GM23338 (cell line): ENCODE data around the gene KIF18A. TPM values are rescaled to one million over a fixed set of nuclear protein-coding genes. Genes with fewer than 3 reads are reported as not detected.

ENCODE experiments used
- ATAC-seq: fragments of 200-7000 bp; cut with Tn5 transposase; 3 replicates; pipeline ENCODE4 v1.9.1; 2020
- DNase-seq: peaks from one replicate; pipeline ENCODE4 v3.0.0-alpha.2; 2015; ENCODE audit warnings: low spot score
- H2AFZ ChIP-seq: fragments of 200-600 bp; sonication (generic); 2 replicates; pipeline ENCODE4 v1.8.0; 2016; ENCODE audit warnings: antibody characterized with exemption, mild to moderate bottlenecking, moderate library complexity
- H3F3A ChIP-seq: fragments of 200-600 bp; sonication (generic); replicated peaks from 2 replicates; pipeline ENCODE4 v1.8.0; 2017; ENCODE audit warnings: antibody characterized with exemption, mixed run types, low read depth
- H3K27ac ChIP-seq: fragments of 200-600 bp; sonication (generic); 2 replicates; pipeline ENCODE4 v1.6.1; 2016; ENCODE audit warnings: low read depth
- H3K27me3 ChIP-seq: fragments of 200-600 bp; sonication (generic); 2 replicates; pipeline ENCODE4 v1.8.0; 2016; ENCODE audit warnings: mild to moderate bottlenecking, mixed run types, moderate library complexity; ENCODE audit not compliant: insufficient read depth
- H3K36me3 ChIP-seq: fragments of 200-600 bp; sonication (generic); 2 replicates; pipeline ENCODE4 v1.8.0; 2016; ENCODE audit warnings: mild to moderate bottlenecking; ENCODE audit not compliant: insufficient read depth
- H3K4me1 ChIP-seq: fragments of 200-600 bp; sonication (generic); 2 replicates; pipeline ENCODE4 v1.8.0; 2016; ENCODE audit warnings: mild to moderate bottlenecking, moderate library complexity; ENCODE audit not compliant: insufficient read depth
- H3K4me2 ChIP-seq: fragments of 200-600 bp; sonication (generic); 2 replicates; pipeline ENCODE4 v1.7.1; 2017; ENCODE audit warnings: mixed run types
- H3K4me3 ChIP-seq: fragments of 200-600 bp; sonication (generic); 2 replicates; pipeline ENCODE4 v1.6.1; 2016; ENCODE audit warnings: mixed run types
- H3K79me2 ChIP-seq: fragments of 200-600 bp; sonication (generic); replicated peaks from 2 replicates; pipeline ENCODE4 v1.8.0; 2017; ENCODE audit warnings: mild to moderate bottlenecking; ENCODE audit not compliant: insufficient read depth
- H3K9me2 ChIP-seq: fragments of 200-600 bp; sonication (generic); 2 replicates; pipeline ENCODE4 v1.8.0; 2017; ENCODE audit not compliant: insufficient read depth
- H4K20me1 ChIP-seq: fragments of 200-600 bp; sonication (generic); replicated peaks from 2 replicates; pipeline ENCODE4 v1.8.0; 2017; ENCODE audit warnings: mild to moderate bottlenecking; ENCODE audit not compliant: insufficient read depth
- H3K27ac Mint-ChIP-seq: 2 replicates; pipeline ENCODE4 v1.8.0; 2020; ENCODE audit warnings: inconsistent platforms, mild to moderate bottlenecking, moderate library complexity, mixed read lengths
- H3K27me3 Mint-ChIP-seq: 3 replicates; pipeline ENCODE4 v1.8.0; 2022; ENCODE audit warnings: low read depth, mild to moderate bottlenecking, moderate library complexity, mixed read lengths, inconsistent platforms; ENCODE audit not compliant: insufficient read depth, poor library complexity
- H3K36me3 Mint-ChIP-seq: 3 replicates; pipeline ENCODE4 v1.8.0; 2021; ENCODE audit warnings: low read depth, mild to moderate bottlenecking, inconsistent platforms, moderate library complexity, mixed read lengths
- H3K4me1 Mint-ChIP-seq: 3 replicates; pipeline ENCODE4 v1.8.0; 2020; ENCODE audit warnings: mild to moderate bottlenecking, inconsistent platforms, mixed read lengths
- H3K4me3 Mint-ChIP-seq: 3 replicates; pipeline ENCODE4 v1.8.0; 2021; ENCODE audit warnings: moderate library complexity, mild to moderate bottlenecking, inconsistent platforms, mixed read lengths
- H3K9me3 Mint-ChIP-seq: 3 replicates; pipeline ENCODE4 v1.8.0; 2020; ENCODE audit warnings: moderate library complexity, mild to moderate bottlenecking, inconsistent platforms, mixed read lengths
- CREB1 ChIP-seq: fragments of 250-450 bp; sonication (Bioruptor Pico); IDR thresholded peaks from 2 replicates; pipeline ENCODE4 v1.5.0; 2020; ENCODE audit warnings: low read depth, mild to moderate bottlenecking, moderate library complexity
- CTCF ChIP-seq, 2 experiments: fragments of 200-600 bp in 1 of 2; sonication (generic) in 1 of 2; conservative IDR thresholded peaks; 2 replicates each; pipeline versions ENCODE4 v1.5.1 to v1.6.1; 2016 to 2017; ENCODE audit warnings: antibody characterized with exemption in 2 of 2, low read depth in 2 of 2, mild to moderate bottlenecking in 2 of 2, moderate library complexity in 1 of 2
- ETS1 ChIP-seq: IDR thresholded peaks from 2 replicates; pipeline ENCODE4 v1.6.1; 2016; ENCODE audit warnings: antibody characterized with exemption
- EZH2 ChIP-seq: fragments of 200-600 bp; sonication (generic); IDR thresholded peaks from one replicate; pipeline ENCODE4 v1.8.0; 2017; ENCODE audit warnings: antibody characterized with exemption, mild to moderate bottlenecking, low read depth; ENCODE audit not compliant: unreplicated experiment
- EZH2phosphoT487 ChIP-seq: fragments of 200-600 bp; sonication (generic); IDR thresholded peaks from one replicate; pipeline ENCODE4 v1.8.1; 2018; ENCODE audit warnings: antibody characterized with exemption; ENCODE audit not compliant: unreplicated experiment
- JUNB ChIP-seq: IDR thresholded peaks from one replicate; pipeline ENCODE4 v1.6.1; 2016; ENCODE audit warnings: antibody characterized with exemption; ENCODE audit not compliant: unreplicated experiment
- NANOG ChIP-seq: IDR thresholded peaks from 2 replicates; pipeline ENCODE4 v1.6.1; 2016; ENCODE audit warnings: antibody characterized with exemption, borderline replicate concordance
- POLR2AphosphoS5 ChIP-seq: IDR thresholded peaks from 2 replicates; pipeline ENCODE4 v1.6.1; 2016; ENCODE audit warnings: antibody characterized with exemption, low read depth
- REST ChIP-seq: IDR thresholded peaks from one replicate; pipeline ENCODE4 v1.6.1; 2018; ENCODE audit warnings: antibody characterized with exemption; ENCODE audit not compliant: unreplicated experiment
- STAT1 ChIP-seq: IDR thresholded peaks from one replicate; pipeline ENCODE4 v1.6.1; 2016; ENCODE audit warnings: antibody characterized with exemption; ENCODE audit not compliant: unreplicated experiment
- ZNF114 ChIP-seq: fragments of 250-450 bp; sonication (Bioruptor Pico); IDR thresholded peaks from 2 replicates; pipeline ENCODE4 v1.5.0; 2020; ENCODE audit warnings: mild to moderate bottlenecking, moderate library complexity
- ZNF331 ChIP-seq: fragments of 250-450 bp; sonication (Bioruptor Pico); IDR thresholded peaks from 2 replicates; pipeline ENCODE4 v1.5.0; 2020; ENCODE audit warnings: low read depth, mild to moderate bottlenecking, moderate library complexity
- polyA plus RNA-seq: library from polyadenylated mRNA; unstranded; fragments of >200 nt; fragmentation: Nextera tagmentation; extraction: Ambion mirVana; gene quantifications from 2 replicates; pipeline ENCODE4 v1.2.1, GENCODE V29; 2016
- total RNA-seq: library from RNA; depleted of rRNA; stranded (reverse); fragments of >200 nt; shearing (Covaris generic); gene quantifications from 2 replicates; pipeline ENCODE4 v1.2.3, GENCODE V29; 2014
- TF ChIP-seq, protein P1 (sequence below): fragments of 250-450 bp; sonication (Bioruptor Pico); IDR thresholded peaks from 2 replicates; pipeline ENCODE4 v1.5.0; 2020; ENCODE audit warnings: mild to moderate bottlenecking, moderate library complexity

Gene KIF18A
- total and polyA plus RNA-seq, 2 experiments from 2014 or later, result 22.2 to 26.5 TPM

GRCh38 chr11:28142724-28143123, 34.8 kb upstream of the KIF18A start:
- Histone ChIP-seq H3K27ac (no peak overlapping the region), H3K36me3 (peaks cover 12% of the 10 kb centered on the region), H3F3A (no peaks in the 10 kb centered on the region), H2AFZ (no peak overlapping the region), H3K9me2 (no peaks in the 10 kb centered on the region), H3K27me3 (no peaks in the 10 kb centered on the region), H3K4me3 (no peak overlapping the region), H3K4me2 (no peak overlapping the region), H3K79me2 (no peaks in the 10 kb centered on the region), H3K4me1 (no peaks in the 10 kb centered on the region), H4K20me1 (no peaks in the 10 kb centered on the region)
- peaks cover 3% of the 10 kb centered on the region for H3K27me3 Mint-ChIP-seq
- H3K9me3 Mint-ChIP-seq, result peaks cover 40% of the 10 kb centered on the region
- no peak for ATAC-seq
- no peak overlapping the region for H3K27ac Mint-ChIP-seq
- TF ChIP-seq ZNF114, result no peak
- no peak for TF ChIP-seq ZNF331 (CRISPR knock-in tag)
- TF ChIP-seq NANOG, result no peak
- TF ChIP-seq CREB1 (CRISPR knock-in tag), result no peak
- TF ChIP-seq JUNB, result no peak
- TF ChIP-seq STAT1, result no peak
- TF ChIP-seq EZH2, result no peak
- no peak for TF ChIP-seq ETS1
- no peak for TF ChIP-seq REST
- no peak for TF ChIP-seq CTCF (conservative IDR thresholded peaks at IDR 0.05; ENCODE audit: low read depth in 2 of 2)
- TF ChIP-seq, protein P1, sequence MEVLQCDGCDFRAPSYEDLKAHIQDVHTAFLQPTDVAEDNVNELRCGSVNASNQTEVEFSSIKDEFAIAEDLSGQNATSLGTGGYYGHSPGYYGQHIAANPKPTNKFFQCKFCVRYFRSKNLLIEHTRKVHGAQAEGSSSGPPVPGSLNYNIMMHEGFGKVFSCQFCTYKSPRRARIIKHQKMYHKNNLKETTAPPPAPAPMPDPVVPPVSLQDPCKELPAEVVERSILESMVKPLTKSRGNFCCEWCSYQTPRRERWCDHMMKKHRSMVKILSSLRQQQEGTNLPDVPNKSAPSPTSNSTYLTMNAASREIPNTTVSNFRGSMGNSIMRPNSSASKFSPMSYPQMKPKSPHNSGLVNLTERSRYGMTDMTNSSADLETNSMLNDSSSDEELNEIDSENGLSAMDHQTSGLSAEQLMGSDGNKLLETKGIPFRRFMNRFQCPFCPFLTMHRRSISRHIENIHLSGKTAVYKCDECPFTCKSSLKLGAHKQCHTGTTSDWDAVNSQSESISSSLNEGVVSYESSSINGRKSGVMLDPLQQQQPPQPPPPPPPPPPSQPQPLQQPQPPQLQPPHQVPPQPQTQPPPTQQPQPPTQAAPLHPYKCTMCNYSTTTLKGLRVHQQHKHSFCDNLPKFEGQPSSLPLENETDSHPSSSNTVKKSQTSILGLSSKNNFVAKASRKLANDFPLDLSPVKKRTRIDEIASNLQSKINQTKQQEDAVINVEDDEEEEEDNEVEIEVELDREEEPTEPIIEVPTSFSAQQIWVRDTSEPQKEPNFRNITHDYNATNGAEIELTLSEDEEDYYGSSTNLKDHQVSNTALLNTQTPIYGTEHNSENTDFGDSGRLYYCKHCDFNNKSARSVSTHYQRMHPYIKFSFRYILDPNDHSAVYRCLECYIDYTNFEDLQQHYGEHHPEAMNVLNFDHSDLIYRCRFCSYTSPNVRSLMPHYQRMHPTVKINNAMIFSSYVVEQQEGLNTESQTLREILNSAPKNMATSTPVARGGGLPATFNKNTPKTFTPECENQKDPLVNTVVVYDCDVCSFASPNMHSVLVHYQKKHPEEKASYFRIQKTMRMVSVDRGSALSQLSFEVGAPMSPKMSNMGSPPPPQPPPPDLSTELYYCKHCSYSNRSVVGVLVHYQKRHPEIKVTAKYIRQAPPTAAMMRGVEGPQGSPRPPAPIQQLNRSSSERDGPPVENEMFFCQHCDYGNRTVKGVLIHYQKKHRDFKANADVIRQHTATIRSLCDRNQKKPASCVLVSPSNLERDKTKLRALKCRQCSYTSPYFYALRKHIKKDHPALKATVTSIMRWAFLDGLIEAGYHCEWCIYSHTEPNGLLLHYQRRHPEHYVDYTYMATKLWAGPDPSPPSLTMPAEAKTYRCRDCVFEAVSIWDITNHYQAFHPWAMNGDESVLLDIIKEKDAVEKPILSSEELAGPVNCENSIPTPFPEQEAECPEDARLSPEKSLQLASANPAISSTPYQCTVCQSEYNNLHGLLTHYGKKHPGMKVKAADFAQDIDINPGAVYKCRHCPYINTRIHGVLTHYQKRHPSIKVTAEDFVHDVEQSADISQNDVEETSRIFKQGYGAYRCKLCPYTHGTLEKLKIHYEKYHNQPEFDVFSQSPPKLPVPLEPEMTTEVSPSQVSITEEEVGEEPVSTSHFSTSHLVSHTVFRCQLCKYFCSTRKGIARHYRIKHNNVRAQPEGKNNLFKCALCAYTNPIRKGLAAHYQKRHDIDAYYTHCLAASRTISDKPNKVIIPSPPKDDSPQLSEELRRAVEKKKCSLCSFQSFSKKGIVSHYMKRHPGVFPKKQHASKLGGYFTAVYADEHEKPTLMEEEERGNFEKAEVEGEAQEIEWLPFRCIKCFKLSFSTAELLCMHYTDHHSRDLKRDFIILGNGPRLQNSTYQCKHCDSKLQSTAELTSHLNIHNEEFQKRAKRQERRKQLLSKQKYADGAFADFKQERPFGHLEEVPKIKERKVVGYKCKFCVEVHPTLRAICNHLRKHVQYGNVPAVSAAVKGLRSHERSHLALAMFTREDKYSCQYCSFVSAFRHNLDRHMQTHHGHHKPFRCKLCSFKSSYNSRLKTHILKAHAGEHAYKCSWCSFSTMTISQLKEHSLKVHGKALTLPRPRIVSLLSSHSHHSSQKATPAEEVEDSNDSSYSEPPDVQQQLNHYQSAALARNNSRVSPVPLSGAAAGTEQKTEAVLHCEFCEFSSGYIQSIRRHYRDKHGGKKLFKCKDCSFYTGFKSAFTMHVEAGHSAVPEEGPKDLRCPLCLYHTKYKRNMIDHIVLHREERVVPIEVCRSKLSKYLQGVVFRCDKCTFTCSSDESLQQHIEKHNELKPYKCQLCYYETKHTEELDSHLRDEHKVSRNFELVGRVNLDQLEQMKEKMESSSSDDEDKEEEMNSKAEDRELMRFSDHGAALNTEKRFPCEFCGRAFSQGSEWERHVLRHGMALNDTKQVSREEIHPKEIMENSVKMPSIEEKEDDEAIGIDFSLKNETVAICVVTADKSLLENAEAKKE, result no peak
- no peak for TF ChIP-seq EZH2phosphoT487
- no peak for TF ChIP-seq POLR2AphosphoS5
- peaks cover 43% of the 10 kb centered on the region for H3K36me3 Mint-ChIP-seq
- no peaks in the 10 kb centered on the region for H3K4me1 Mint-ChIP-seq
- no peak for DNase-seq
- no peak overlapping the region for H3K4me3 Mint-ChIP-seq
